ENCODE results near the gene EHD1.

DNA sequence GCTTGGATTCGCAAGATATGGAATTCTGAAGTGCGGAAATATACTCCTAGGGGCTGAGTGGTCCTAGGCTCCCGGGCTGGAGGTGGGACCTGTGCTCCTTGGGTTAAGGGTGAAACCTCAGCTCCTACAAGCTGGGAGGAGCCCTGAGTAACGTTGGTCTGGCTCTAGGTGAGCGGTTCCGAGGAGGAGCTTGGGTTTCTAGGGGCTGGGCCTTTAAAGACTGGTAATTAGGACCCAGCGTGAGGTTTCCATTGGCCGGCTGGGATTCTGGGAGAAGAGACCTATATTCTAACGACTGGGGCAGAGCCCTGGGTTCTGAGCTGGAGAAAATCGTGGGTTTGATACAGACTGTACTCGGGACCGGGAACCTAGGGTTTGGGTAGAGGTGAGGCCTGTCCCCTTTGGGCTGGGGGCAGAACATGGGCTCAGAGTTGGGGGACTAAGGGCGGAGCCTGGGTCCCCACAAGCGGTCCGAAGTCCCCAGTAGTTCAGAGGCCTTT lies 74.5 kb downstream of the EHD1 start:
- TF ChIP-seq CTCF (conservative IDR thresholded peaks at IDR 0.05 in 1 of 2, IDR thresholded peaks at IDR 0.05 in 1 of 2; ENCODE audit: extremely low read depth in 1 of 2, insufficient read depth in 1 of 2, low read depth in 1 of 2, low read length in 2 of 2) (no peak), EZH2 (IDR thresholded peaks at IDR 0.05; ENCODE audit: borderline replicate concordance, low read length) (no peak)
